Activated gamma-delta T cell (primary cell): ENCODE measurements around the gene SIRT2.
"Not testable (repeated sequence)": the region's sequence is repeated elsewhere in the genome, so short reads cannot be mapped to it uniquely, and the experiment has no call there.

Source experiments
- DNase-seq: peaks from one replicate; lab custom pipeline; 2025; lab: John Stamatoyannopoulos, UW

The SIRT2 gene

GRCh38 chr19:38894968-38895367, 4.5 kb downstream of the SIRT2 start:
- DNase-seq = no peak

- no peak for DNase-seq
Observed at GRCh38 chr19:38893341-38893771, 6.1 kb downstream of the SIRT2 start.

- no peak for DNase-seq
Observed at GRCh38 chr19:38892841-38893240, 6.6 kb downstream of the SIRT2 start.

- no peak for DNase-seq
Observed at GRCh38 chr19:38891771-38892170, 7.6 kb downstream of the SIRT2 start.

GRCh38 chr19:38890686-38891085, 8.7 kb downstream of the SIRT2 start:
- no peak for DNase-seq

GRCh38 chr19:38889803-38890202, 9.6 kb downstream of the SIRT2 start:
- no peak for DNase-seq

- no peak for DNase-seq
Observed at GRCh38 chr19:38888876-38889275, 10.5 kb downstream of the SIRT2 start.

- not testable (repeated sequence) for DNase-seq
Observed at GRCh38 chr19:38884691-38885090, 14.7 kb downstream of the SIRT2 start.

- DNase-seq = no peak
Observed at GRCh38 chr19:38883286-38883685, 16.1 kb downstream of the SIRT2 start.

GRCh38 chr19:38880882-38881609, 18.4 kb downstream of the SIRT2 start:
- DNase-seq = no peak

GRCh38 chr19:38880076-38880881, 19.1 kb downstream of the SIRT2 start:
- no peak for DNase-seq

- DNase-seq = no peak
Observed at GRCh38 chr19:38879400-38879751, 20.0 kb downstream of the SIRT2 start.

- no peak for DNase-seq
Observed at GRCh38 chr19:38878575-38879399, 20.6 kb downstream of the SIRT2 start.

- no peak for DNase-seq
Observed at GRCh38 chr19:38877781-38878574, 21.4 kb downstream of the SIRT2 start, which contains the start of gene RINL. Gene RINL, minus strand, starts transcription at chr19:38878275. Its CDS starts 1,533 bp downstream, at chr19:38876742.

GRCh38 chr19:38875656-38876395, 23.6 kb downstream of the SIRT2 start:
- no peak for DNase-seq

GRCh38 chr19:38873400-38873799, 26.0 kb downstream of the SIRT2 start:
- DNase-seq = not testable (repeated sequence)

- DNase-seq = no peak
Observed at GRCh38 chr19:38870612-38871011, 28.8 kb downstream of the SIRT2 start.

- peak; percentile 88 for DNase-seq
Observed at GRCh38 chr19:38869836-38870607, 29.4 kb downstream of the SIRT2 start.

- DNase-seq = no peak
Observed at GRCh38 chr19:38869160-38869835, 30.1 kb downstream of the SIRT2 start.
